GM12892 (cell line): Measurements from ENCODE around the gene TFPI2.

Experiments
- POLR2A ChIP-seq: IDR thresholded peaks from 2 replicates; pipeline ENCODE4 v1.6.1; 2011; ENCODE audit warnings: low read depth, low read length, control low read depth
- TAF1 ChIP-seq: IDR thresholded peaks from 2 replicates; pipeline ENCODE4 v1.6.1; 2011; ENCODE audit warnings: low read depth, mild to moderate bottlenecking, control low read depth, low read length, borderline replicate concordance

DNA sequence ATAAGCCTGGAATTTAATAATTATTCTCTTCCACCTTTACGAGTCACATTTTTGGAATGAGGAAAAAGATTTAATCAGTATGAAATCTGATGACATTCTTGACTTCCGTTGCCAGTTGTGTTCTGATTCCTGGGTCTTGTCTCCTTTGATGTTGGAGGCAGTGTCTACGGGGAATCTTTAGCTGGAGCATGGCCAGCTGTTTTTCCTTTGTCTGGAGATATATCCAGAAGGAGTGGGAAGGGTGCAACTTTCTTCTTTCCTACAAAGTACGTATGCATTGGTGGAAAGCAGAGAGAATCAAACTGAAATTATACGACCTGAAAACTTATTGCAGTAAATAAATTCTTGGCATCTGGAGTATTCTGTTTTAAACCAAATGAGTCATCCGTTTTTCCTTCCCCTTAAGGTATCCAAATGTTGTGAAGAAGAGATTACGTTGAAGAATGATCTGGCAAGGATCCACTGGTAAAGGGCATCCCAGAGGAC, 24.1 kb upstream of the TFPI2 start:
- TF ChIP-seq POLR2A (no peak), TAF1 (no peak)
